Activated CD8-positive, alpha-beta memory T cell treated with anti-CD3 and anti-CD28 coated beads, Interleukin-2, amount 50 U/mL, for 1 hour (primary cell): ENCODE measurements around the gene MME.

Experiments
- DNase-seq: peaks from one replicate; pipeline ENCODE4 v3.0.0-alpha.2; 2020; ENCODE audit errors: extremely low read depth

Gene MME

DNA sequence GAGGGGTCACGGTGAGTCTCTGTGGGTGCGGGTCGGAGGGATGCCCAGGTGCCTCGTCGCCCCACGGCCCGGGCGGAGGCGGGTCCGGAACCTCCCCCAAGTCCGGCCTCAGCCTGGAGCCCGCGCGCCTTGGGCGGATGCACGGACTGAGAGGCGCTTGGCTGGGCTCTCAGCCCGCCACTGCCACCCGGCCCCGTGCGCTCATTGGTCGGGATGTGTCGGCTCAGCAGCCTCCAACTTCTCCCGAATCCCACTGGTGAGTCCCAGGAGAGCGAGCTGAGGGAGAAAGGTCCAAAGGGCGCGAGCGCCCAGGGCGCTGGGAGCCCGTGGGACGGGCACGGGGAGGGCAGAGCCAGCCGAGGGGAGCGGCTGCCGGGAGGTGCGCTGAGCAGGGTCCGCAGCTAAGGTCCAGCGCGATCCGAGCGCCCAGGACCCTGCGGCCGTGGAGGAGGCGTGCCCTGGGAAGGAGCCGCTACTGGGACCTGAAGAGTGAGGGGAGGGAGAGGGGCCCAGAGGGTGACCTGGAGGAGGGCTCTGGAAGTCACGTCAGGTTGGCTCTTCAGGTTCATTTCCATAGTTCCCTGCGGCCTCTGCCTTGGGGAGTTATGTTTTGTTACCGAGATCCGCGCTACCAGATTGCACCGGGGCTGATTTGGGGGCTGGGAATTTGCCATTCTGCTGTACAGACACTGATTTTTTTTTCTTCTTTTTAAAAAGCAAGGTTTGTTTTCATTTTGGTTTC, at the start of gene MME:
MME (plus strand) TSS at position 574 of the 742 bp plus-strand sequence. CDS start 3,849 bp downstream, outside the sequence.
- DNase-seq, result no peak

- DNase-seq, result no peak
These were observed 48.9 kb upstream of the MME start for GRCh38 chr3:155031186-155031585.

GRCh38 chr3:155032918-155033317, 47.2 kb upstream of the MME start:
- DNase-seq, result no peak

DNA sequence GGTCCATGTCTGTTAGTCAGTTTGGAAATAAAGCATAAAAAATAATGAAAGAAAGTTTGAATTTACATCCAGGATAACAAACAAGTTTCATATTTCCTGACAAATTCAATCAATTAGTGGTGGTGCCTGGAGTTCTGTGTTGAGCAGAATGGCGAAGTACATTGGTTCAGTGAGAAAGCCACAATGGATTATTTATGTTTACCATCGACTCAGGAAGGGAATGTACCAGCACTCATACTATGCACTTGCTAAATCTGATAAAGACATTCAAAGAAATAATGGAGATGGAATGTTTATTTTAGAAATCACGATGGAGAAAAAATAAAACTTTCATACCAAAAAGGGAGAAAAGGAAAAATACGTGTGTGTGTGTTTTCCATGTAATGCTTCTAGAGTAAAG, 45.3 kb upstream of the MME start:
- no peak for DNase-seq

- DNase-seq, result no peak
These were observed 44.6 kb upstream of the MME start for GRCh38 chr3:155035553-155035952.

- DNase-seq, result no peak
These were observed 42.5 kb upstream of the MME start for GRCh38 chr3:155037508-155038202.

DNA sequence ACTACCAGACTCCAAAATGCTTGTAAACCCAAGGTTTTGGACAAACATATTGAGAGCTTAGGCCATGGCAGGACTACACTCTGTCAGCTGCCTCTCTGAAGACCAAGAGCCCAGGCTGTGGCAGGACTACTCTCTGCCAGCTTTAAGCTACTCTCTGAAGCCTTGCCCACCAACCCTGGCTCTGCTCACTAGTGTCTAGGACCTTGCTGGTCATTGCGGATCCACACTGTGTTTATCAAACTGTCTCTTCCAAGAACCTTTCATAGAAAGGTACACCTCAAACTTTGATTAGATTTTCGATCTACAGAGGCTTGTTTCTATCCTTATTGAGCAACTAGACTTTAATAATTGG, 41.9 kb upstream of the MME start:
- no peak for DNase-seq

DNA sequence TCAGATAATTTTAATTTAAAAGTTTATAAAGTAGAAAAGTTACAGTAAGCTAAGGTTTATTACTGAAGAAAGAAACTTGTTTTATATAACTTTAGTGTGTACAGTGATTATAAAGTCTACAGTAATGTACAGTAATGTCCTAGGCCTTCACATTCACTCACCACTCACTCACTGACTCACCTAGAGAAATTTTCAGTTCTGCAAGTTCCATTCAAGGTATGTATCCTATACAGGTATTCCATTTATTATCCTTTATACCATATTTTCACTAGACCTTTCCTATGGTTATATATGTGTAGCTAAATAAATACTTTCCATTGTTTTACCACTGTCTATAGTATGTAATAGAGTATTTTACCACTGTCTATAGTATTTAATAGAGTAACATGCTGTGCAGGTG, 33.2 kb upstream of the MME start:
- DNase-seq, result no peak

GRCh38 chr3:155047672-155048071, 32.4 kb upstream of the MME start:
- DNase-seq, result no peak

DNA sequence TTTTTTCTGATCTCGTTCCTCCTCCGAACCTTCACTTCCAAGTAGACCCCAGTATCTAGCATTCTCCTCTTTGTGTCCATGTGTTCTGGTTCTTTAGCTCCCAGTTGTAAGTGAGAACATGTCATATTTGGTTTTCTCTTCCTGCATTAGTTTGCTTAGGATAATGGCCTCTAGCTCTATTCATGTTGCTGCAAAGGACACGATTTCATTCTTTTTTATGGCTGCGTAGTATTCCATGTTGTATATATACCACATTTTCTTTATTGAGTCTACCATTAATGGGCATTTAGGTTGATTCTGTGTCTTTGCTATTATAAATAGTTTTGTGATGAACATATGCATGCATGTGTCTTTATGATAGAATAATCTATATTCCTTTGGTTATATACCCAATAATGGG, 30.2 kb upstream of the MME start:
- no peak for DNase-seq

- no peak for DNase-seq
These were observed 27.6 kb upstream of the MME start for GRCh38 chr3:155052470-155052869.

DNA sequence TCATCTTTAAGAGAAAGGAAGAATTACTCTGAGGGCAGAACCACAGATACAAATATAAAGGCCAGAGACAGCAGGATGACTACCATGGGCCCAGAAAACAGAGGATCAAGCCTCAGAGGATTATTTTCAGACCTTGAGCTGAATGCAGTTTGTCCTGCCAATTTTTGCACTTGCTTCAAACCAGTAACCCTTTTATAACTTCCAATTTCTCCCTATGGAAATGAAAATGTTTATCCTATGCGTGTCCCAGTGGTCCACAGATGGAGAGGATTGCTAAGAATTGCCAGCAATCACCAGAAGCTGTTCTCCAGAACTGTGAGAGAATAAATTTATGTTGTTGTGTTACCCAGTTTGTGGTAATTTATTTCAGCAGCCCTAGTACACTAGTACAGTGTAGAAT, 26.4 kb upstream of the MME start:
- DNase-seq, result no peak

- no peak for DNase-seq
These were observed 15.2 kb upstream of the MME start for GRCh38 chr3:155064920-155065319.

DNA sequence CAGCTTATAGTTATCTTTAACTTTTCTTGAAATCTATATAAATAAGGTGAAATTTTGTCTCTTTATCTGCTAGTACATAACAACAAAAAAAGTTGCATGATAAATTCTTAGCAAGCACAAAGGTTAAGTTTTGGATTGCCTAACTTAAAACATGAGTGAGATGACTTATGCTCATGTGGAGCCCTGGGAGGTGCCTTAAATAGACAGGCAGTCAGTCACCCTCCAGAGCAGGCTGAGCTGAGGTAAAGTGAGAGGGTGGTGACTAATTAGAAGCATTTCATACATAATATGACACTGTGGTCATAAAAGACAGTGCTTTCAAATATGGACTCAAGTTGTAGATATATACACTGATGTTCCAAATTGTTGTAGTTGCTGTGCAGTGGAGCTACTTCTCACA, 14.6 kb upstream of the MME start:
- DNase-seq, result no peak

DNA sequence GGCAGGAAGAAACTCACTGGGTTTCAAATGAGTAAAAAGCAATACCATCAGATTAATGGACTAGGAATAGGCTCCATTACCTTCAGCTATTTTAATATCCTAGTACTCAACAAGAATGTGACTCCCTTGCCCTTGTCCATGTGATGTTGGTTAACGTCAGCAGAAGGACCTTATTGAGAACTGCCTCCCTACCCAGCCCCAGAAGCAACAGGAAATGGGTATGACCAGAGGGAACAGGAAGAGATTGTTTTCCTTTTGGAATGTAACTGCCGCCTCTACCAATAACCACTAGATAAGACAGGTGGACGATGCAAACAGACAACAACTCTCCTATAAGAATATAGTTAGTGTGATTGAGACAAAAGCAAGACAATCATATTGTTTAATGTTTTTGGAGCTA, 10.4 kb upstream of the MME start:
- no peak for DNase-seq

DNA sequence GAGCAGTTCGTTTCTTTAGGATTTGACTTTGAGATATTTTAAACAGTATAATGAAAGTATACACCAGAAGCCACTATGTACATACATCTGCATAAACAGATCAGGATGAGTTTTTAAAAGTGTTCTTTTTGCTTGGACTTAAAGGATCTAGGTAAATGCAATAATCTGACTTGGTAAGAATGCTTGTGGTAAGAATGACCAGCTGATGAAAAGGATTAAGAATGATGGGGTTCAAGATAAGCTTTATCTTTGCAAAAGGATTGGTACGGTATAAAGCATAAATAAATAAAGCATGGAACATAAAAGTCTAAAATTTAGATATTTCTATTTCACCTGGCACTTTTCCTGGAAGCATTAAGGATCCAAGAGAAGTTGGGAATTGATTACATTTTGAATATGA, 9.8 kb upstream of the MME start:
- DNase-seq, result no peak

- DNase-seq, result no peak
These were observed 9.2 kb upstream of the MME start for GRCh38 chr3:155070932-155071387.

DNA sequence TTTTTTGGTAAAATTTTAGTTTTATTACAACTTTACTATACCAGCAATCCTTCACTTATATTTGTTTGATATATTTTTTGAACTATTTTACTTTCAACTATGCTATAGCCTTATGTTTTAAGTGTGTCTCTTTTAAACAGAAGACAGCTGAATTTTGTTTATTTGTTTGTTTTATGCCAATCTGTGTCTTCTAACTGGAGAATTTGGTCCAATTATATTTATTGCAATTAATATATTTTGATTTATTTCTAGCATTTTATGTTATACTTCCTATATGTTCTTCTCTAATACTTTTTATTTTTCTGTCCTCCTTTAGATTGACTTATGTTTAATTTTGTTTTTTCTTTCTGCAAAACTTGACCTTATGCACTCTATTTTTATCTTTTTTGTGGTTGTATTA, 4.9 kb upstream of the MME start:
- no peak for DNase-seq

GRCh38 chr3:155076888-155077287, 3.2 kb upstream of the MME start:
- DNase-seq, result no peak

GRCh38 chr3:155078711-155079467, 1.2 kb upstream of the MME start:
- no peak for DNase-seq

GRCh38 chr3:155079468-155079745, 712 bp upstream of the MME start:
- no peak for DNase-seq

GRCh38 chr3:155080692-155081091, 573 bp downstream of the MME start:
- DNase-seq, result no peak

DNA sequence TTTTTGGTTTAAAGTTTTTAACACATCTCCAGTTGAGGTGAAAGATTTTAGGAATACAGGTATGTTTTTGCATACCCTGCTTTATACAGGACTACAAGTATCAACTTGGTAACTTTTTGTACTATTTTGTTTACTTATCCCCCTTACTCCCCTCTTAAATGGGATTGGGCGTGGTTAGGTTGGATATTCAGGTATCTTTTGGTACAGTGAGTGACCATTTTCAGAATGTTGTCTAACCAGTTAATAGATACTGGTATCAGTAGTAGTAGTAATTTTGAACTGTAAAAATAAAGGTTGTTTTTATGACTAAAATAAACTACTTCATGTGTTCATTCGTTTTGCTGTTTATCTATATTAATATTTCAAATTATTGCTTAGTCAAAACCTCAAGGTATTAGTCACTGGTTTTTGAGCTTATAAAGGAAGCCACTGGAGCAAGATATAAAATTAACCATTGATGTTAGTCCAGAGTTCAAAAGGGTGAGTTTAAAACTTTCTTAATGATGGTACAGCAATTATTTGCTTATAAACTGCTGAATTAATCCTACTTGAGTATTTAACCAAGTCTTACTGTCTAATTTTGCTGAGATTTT, 3.3 kb downstream of the MME start:
- DNase-seq, result no peak
